ENCODE data around the gene GPR180.

DNA sequence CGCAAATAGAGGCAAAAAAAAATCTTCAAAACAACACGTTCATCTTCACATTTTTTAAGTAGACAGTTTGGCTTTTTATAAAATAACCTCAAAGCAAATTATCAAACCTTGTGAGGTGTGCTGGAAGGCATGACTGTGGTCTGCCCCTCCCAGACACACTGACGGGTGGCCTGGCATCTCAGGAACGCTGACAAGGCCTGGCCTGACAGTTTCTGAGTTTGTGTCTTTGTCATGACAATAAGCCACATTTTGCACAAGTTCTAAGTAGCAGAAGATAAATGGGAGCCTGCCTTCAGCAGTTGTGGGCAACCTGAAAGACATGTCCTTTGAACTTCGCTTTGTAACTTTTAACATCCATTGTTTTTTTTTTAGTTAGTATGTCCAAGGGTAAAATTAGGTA lies 72.2 kb downstream of the GPR180 start:
- TF ChIP-seq CTCF (IDR thresholded peaks at IDR 0.05) (no peak), POLR2A (IDR thresholded peaks at IDR 0.05) (no peak)

Measured in uterus (tissue), 2 donors.